ENCODE data around the gene ST6GALNAC6. TPM values are rescaled to one million over a fixed set of nuclear protein-coding genes. Genes with fewer than 3 reads are reported as not detected.

ST6GALNAC6 gene
- total RNA-seq, 2 donors from 2014 or later = 68.2 to 106 TPM

GRCh38 chr9:127936347-127936852 lies 37.0 kb upstream of the ST6GALNAC6 start:
- no peak for TF ChIP-seq CTCF (IDR thresholded peaks at IDR 0.05)
- H3K27ac ChIP-seq = no peak overlapping the region
- H3K36me3 ChIP-seq = no peaks in the 10 kb centered on the region
- H3K4me1 ChIP-seq = peaks cover 0 to 39% of the 10 kb centered on the region in 2 donors
- H3K27me3 ChIP-seq = no peaks in the 10 kb centered on the region
- peak overlapping the region in 1 of 2 donors; percentile 83 for H3K4me3 ChIP-seq
- no peak for DNase-seq (ENCODE audit: low spot score)
- H3K9me3 ChIP-seq = no peaks in the 10 kb centered on the region

- no peak for TF ChIP-seq CTCF (IDR thresholded peaks at IDR 0.05)
- Histone ChIP-seq H3K4me3 (no peak overlapping the region), H3K4me1 (peaks cover 0 to 45% of the 10 kb centered on the region in 2 donors), H3K9me3 (no peaks in the 10 kb centered on the region), H3K27ac (no peak overlapping the region), H3K27me3 (no peaks in the 10 kb centered on the region), H3K36me3 (no peaks in the 10 kb centered on the region)
- DNase-seq (ENCODE audit: low spot score) = no peak
Observed at GRCh38 chr9:127935765-127936221, 36.4 kb upstream of the ST6GALNAC6 start.

- DNase-seq (ENCODE audit: low spot score) = no peak
- H3K36me3 ChIP-seq = no peaks in the 10 kb centered on the region
- no peak for TF ChIP-seq CTCF (IDR thresholded peaks at IDR 0.05)
- no peak overlapping the region for H3K27ac ChIP-seq
- H3K9me3 ChIP-seq = no peaks in the 10 kb centered on the region
- no peaks in the 10 kb centered on the region for H3K27me3 ChIP-seq
- peaks cover 0 to 53% of the 10 kb centered on the region in 2 donors for H3K4me1 ChIP-seq
- H3K4me3 ChIP-seq = no peak overlapping the region
Observed at GRCh38 chr9:127934986-127935385, 35.6 kb upstream of the ST6GALNAC6 start.

- H3K4me3 ChIP-seq = no peak overlapping the region
- TF ChIP-seq CTCF (IDR thresholded peaks at IDR 0.05) = no peak
- no peaks in the 10 kb centered on the region for H3K27me3 ChIP-seq
- no peak overlapping the region for H3K27ac ChIP-seq
- DNase-seq (ENCODE audit: low spot score) = no peak
- no peaks in the 10 kb centered on the region for H3K9me3 ChIP-seq
- no peaks in the 10 kb centered on the region for H3K36me3 ChIP-seq
- peaks cover 0 to 54% of the 10 kb centered on the region in 2 donors for H3K4me1 ChIP-seq
Observed at GRCh38 chr9:127934248-127934647, 34.8 kb upstream of the ST6GALNAC6 start.

- H3K4me3 ChIP-seq = peak overlapping the region; percentile 41 to 63
- TF ChIP-seq CTCF (IDR thresholded peaks at IDR 0.05) = no peak
- no peak for DNase-seq (ENCODE audit: low spot score)
- no peak overlapping the region for H3K27ac ChIP-seq
- H3K36me3 ChIP-seq = no peaks in the 10 kb centered on the region
- H3K4me1 ChIP-seq = peaks cover 0 to 55% of the 10 kb centered on the region in 2 donors
- peaks cover 5 to 16% of the 10 kb centered on the region in 2 donors for H3K27me3 ChIP-seq
- no peaks in the 10 kb centered on the region for H3K9me3 ChIP-seq
Observed at GRCh38 chr9:127931092-127931881, 31.9 kb upstream of the ST6GALNAC6 start.
